HG02759 (cell line): ENCODE data around the gene KRTAP10-5.
"Not testable (repeated sequence)": the region's sequence is repeated elsewhere in the genome, so short reads cannot be mapped to it uniquely, and the experiment has no call there.

ENCODE experiments used
- ATAC-seq: cut with Tn5 transposase; IDR thresholded peaks from one replicate; pipeline ENCODE4 v1.9.1; 2021; ENCODE audit warnings: mild to moderate bottlenecking, moderate library complexity; ENCODE audit not compliant: unreplicated experiment

The KRTAP10-5 gene

DNA sequence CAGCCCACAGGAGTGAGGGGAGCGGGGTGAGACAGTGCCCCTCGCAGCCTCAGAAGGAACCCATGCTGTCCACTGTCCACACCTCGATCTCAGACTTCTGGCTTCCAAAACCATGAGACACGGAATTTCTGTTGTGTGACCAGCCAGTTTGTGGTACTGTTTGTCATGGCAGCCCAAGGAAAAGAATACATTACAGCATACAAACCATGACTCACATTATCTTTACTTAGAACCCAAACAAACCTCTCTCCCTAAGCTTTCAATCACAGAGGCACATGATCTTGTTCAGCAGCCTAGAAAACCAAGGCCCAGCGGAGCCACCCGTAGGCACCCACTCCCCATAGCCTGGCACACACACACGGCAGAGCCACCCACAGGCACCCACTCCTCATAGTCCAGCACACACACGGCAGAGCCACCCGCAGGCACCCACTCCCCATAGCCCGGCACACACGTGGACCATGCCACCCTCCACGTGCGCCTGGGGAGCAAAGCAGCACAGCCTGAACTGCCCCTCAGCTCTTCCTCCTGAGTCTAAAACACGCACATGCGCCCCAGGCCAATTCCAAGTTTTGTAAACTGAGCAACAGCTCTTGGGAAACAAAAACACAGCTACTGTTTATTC, 7.3 kb downstream of the KRTAP10-5 start:
- ATAC-seq = no peak

DNA sequence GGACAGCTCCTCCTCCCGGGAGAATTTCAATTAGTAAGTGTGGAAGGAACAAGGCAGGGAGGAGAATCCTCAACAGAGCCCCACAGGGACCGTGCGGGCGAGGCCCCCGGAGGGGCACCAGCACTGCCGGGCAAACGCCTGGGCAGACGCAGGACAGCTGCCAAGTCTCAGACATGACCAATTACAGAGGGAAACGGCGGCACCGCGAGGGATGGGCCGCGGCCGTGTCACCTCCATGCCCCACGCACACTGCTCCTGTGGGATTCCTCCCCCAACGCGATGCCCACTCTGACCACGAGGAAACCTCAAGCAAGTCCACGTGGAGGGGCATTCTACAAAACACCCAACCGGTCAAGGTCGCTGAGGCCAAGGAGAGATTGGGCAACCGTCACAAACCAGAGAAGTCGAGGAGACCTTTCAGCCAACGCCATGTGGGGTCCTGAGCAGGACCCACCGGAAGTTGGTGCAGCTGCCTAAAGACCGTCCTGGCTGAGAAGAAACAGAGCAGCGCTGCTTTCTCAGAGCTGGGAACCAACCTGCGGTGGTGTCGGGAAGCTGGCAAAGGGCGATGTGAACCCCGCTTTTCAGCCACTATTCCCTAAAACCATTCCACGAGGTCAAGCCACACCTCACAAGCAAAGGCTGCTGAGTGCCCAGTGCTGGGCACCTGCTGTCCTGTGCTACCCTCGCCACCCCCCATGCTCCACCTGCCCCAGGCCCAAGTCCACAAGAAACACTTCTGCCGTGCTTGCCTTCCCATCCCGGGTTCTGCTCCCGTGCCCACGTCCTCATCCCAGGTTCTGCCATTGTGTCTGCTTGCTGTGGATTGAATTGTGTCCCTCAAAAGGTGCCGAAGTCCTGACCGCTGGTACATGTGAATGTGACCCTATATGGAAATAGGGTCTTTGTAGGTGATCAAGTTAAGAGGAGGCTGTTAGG, 8.3 kb downstream of the KRTAP10-5 start:
- ATAC-seq = no peak

DNA sequence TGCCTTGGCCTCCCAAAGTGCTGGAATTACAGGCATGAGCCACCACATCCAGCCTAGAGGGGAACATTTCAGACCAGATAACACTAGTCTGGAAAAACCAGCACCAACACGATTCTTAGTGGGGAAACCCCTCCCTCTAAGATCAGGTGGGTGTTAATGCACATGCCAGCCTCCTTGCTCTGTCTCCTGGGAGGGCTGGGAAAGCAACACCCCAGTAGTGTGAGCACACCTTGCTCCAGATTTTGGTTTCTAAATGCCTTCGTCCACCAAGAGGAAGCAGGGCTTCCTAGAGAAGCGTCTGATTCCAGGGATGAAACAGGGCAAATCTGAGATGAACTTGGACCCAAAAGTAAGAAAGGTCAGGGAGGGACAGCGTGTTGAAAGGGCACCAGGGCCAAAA, 9.1 kb downstream of the KRTAP10-5 start:
- no peak for ATAC-seq

DNA sequence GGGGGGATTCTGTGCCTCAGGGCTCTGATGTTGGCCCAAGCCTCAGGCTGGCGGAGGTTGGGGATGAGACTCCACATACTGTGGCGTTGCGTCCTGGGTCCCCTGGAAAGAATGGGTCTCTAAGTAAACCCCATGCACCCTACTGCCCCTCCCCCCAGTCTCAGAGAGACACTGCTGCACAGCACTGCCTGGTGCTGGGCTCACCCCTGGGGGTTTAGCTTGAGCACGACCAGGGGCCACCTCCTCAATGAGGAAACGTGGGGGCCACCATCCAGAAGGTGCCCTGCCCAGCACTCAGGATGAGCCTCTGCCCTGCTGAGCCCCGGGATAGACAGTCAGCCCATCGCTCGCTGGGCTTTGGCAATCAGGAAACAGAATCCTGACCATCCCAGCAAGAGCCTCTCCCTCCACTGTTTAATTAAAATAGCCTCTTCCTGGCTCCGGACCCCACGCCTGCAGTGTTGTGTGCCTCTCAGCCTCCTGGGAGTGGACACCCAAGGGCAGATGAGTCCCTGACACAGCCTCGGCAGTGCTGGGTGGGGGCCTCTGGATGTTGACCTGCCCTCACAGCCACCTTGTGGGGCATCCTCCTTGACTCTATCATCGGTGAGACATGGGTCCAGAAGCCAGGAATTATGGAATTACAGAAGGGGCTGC, 10.4 kb downstream of the KRTAP10-5 start:
- no peak for ATAC-seq

DNA sequence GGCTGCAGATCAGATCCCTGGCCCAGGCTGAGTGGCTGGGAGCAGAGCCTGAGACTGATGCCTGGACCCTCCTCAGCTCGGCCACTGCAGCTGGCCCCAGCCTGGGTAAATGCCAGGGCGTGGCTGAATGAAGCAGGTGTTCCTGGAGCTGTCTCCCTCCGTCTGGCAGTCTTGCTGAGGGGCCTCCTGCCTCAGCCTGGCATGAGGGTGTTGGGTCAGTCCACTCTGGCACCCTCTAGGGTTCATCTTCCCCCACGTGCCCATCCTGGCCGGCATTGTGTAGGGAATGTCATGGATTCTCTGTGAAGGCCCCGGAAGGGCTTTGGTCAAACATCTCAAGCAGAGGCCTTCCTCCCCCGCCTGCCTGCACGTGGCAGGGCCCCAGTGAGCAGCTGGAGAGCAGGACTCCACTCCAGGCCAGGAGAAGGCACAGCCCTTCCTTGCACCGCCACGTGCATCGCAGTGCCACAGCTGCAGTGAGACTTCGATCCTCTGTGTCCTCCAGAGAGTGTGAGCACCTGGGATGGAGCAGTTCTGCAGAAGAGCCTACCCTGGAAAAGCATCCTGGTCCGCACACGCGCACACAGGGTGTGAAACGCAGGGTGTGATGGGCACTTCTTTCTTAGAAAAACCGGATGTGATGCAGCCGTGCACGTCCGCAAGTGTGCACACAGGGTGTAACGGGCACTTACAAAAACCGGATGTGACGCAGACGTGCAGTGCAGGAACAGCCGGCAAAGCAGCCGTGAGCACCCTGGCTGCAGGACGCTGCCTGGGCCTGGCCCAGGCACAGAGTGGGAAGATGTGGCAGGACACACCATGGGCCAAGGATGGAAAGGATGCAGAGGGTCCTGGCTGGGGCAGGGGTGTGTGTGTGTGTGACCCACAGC, 11.5 kb downstream of the KRTAP10-5 start:
- no peak for ATAC-seq

DNA sequence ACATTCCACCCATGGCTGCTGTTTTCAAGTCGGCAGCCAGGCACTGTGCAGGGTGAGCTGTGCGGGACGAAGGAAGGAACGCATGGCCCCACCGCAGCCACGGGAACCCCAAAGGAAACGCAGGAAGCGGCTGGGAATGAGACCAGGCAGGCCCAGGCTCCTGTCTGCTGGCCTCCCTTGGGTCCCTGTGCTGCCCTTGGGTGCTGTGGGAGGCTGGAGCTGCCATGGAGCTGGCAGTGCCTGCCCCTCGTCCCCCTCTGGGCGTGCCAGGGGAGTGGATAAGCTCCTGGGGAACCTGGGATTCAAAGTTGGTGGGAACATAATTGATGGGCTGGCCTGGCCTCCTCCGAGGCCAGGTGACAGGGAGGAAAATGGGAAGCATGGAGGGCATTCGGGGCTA, 12.1 kb downstream of the KRTAP10-5 start:
- ATAC-seq = no peak

DNA sequence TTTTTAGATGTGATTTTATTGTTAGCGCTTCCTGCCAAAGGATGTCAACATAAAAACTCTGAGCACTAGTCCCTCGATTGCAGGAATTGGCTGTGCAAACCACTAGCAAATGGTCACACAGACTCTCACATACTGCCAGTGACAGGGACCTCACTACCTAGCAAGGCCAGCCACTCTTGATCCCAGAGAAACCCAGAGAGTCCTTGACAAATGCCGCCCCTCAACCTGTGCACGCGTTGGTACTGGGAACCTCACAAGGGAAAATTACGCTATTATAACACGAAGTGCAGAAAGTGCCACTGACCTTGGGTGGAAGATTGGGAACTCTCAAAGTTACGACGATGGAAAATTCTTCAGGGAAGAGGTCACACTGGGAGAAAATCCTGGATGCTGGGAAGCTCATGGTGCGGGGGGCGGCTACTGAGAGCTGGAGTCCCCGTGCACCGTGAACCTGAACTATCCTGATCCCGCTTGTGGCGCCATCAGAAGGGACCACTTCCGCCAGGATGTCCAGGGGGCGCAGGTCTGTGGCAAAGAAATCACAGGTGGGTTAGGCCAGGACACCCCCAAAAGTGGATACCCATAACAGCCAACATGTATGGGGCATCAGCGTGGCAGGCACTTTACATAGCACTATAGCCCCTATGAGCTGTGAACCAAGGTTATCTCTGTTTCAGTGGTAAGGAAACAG, 12.8 kb downstream of the KRTAP10-5 start:
- no peak for ATAC-seq

DNA sequence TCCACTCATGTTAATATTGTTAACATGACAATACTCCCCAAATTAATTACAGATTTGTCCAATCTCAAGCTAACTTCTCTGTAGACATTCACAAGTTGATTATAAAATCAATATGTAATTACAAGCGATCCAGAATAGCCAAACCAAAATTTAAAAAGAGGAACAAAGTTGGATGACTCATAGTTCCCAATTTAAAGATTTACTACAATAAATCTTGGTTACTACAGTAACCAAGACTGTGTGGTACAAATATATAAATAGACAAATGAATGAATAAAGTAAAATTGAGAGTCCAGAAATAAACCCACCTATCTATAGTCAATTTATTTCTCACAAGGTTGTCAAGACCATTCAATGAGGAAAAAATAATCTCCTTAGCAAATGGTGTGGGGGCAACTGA, 14.0 kb downstream of the KRTAP10-5 start:
- no peak for ATAC-seq

DNA sequence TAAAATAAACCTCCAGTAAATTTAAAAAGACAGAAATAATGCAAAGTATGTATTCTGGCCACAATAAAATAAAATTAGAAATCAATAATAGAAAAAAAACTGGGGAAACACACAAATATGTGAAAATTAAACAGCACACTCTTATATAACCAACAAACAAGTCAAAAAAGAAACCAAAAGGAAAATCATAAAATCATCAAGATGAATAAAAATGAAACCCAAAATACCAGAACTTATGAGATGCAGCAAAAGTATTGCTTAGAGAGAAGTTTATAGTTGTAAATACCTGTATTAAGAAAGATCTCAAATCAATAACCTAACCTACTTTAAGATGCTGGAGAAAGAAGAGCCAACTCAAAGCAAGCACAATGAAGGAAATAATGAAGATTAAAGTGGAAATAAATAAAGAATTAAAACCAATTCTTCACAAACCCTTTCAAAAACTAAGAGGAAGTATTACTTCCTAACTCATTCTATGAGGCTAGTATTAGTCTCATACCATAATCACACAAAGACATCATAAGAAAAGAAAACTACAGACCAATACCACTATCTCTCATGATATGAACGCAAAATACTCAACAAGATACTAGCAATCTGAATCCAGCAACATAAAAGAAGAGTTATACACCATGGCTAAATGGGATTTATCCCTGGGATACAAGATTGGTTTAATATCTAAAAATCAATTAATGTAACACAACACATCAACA, 15.4 kb downstream of the KRTAP10-5 start:
- no peak for ATAC-seq

DNA sequence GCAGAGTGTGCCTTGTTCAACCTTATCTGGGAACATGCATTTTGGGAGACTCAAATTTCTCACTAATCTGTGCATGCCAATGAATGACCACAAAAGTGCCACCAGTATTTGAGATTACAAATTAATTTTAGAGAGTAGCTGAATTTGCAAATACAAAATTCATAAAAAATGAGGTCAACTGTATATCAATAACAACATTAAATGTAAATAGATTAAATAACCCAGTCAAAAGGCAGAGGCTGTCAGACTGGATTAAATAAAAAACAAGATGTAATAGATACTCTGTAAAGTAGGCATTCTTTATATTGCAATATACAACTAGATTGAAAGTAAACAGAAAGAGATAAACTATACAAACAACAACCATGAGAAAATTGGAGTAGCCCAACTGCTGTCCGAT, 16.3 kb downstream of the KRTAP10-5 start:
- ATAC-seq = no peak

DNA sequence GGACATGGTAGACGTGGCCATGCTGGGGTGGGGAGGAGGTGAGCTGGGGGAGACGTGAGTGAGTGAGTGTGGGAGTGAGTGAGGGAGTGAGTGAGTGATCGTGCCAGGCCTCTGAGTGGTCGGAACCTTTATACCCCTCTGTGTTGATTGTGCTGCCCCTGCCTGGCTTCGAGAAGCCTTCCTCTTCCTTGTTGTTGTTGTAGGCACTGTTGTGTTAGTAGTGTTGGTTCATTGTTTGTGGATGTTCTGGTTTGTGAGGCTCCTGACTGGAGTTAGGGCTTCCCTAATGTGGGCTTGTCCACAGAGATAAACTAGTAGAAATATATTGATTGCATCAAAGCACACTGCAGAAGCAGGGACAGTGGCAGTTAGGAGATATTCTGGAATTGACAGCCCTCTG, 21.7 kb downstream of the KRTAP10-5 start, which contains the start of gene KRTAP10-3:
KRTAP10-3 (minus strand) TSS at position 101 of the 400 bp plus-strand sequence; CDS start at position 21, 80 bp downstream.
- no peak for ATAC-seq

DNA sequence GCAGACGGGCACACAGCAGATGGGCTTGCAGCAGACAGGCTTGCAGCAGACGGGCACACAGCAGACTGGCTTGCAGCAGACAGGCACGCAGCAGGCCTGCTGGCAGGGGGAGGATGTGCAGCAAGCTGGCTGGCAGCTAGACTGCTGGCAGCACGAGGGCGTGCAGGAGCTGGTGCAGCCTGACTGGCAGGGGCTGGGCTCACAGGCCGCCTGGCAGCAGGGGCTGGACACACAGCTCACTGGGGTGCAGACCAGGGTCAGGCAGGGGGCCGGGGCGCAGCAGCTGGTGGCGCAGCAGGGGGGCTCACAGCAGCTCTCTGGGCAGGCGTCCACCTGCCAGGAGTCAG, 22.1 kb downstream of the KRTAP10-5 start:
- ATAC-seq = not testable (repeated sequence)

DNA sequence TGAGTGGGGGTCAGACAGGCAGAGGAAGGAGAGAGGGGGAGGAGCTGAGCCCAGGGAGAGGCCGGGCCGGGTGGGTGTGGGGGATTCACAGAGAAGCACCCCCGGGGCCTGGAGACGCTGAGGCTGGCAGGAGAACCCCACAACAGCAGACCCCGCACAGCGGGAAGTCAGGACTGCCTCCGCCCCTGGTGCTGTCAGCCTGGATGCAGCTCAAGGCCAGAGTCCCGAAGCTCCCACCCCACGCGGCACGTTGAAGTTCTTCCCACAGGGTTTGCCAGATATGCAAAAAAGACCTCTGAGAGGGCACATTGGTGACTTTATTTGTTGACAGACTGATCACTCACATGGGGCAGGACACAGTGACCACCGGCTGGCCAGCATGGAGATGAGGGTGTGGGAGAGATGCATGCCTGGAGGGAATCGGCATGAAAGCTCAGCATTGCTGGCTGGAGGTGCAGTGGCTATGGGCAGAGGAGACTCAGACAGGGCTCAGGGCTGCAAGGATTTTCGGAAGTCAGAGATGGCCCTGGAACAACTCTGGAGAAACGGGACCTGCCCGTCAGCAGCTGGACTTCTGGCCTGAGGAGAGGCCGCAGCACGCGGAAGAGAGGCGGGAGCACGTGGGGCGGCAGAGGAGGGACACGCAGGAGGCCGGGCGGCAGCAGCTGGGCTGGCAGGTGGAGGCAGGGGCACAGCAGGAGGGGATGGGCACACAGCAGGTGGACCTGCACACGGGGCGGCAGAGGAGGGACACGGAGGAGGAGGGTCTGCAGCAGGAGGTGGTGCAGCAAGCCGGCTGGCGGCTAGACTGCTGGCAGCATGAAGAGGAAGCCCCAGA, 22.7 kb downstream of the KRTAP10-5 start:
- no peak for ATAC-seq

DNA sequence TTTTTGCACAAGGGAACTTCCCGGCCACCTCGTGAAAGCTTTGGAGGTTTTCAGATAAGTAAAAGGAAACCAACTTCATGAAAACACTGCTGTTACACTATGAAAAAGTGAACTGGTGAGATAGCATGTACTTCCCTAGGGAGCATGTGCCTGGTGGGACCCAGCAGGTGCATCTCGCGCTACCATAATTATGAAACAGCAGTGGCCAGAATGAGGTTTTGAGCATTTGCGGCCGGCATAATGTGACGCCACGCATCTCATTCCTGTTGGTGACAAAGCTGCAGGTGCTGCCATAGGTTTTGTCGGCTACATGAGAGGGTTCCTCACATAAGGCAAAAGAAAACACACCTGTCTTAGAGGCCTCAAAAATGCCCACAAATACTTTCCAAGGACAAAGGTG, 23.5 kb downstream of the KRTAP10-5 start:
- no peak for ATAC-seq

DNA sequence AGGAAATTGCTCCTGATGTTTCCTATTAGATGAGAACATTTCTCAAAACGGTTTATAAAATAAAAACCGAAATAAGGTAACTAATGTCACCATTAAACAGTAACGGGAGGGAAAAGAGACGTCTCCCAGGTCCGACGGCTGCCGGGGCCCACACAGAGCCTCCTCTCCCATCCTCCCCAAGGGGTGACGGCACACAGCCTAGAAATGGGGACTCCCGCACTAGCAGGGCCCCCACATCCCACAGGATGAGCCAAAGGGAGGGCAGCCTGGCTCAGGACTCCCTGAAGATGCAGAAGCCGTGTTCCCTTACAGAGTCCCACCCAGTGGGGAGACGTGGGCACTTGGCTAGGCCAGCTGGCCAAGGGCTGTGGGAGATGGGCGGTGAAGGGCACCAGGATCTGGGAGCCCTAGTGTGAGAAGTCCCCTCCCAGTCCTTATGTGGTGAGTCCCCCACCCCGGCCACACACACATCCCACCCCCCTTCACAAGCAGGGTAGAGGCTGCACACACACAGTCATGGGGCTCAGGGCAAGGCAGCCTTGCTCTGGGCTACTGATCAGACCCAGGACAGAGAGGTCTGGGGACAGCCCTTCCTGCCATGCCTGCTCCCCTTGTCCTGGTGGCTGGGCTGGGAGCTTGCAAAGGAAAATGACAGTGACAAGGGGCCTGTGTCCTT, 25.1 kb downstream of the KRTAP10-5 start:
- ATAC-seq = no peak

DNA sequence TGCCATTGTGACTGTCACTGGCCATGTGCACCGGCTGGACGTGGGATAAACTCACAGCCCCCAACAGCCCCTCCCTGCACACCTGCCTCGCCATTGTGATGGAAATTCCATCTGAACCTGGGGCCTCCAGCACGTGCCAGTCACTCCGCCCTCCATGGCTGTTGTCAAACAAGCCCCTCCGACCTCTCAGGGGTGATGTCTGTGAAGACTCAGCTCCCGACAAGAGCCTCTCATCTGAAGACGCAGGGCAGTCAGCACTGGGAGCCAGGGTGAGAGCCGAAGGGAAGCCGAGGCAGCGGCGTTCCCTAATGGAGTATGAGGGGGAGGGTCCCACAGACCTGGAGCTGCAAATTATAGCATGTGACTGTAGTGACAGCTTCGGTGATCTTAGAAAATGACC, 27.7 kb downstream of the KRTAP10-5 start:
- no peak for ATAC-seq

DNA sequence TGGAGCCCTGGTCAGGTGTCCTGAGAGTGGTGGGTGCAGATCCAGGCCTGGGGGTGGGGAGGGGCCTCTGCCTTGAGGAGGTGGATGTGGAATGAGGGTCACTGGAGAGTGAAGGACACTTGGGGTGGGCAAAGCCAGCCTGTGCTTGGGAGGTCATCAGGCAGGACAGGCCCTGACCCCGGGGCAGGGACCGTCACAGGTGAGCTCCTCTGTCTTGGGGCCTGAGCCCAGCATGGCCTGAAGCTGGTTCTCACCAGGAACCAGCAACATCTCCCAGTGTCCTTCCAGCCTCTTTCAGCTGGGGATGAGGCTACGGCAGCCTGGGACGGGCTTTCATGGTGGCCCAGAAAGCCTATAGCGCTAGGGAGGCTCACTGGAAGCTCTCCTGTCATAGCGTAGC, 28.3 kb downstream of the KRTAP10-5 start:
- no peak for ATAC-seq

DNA sequence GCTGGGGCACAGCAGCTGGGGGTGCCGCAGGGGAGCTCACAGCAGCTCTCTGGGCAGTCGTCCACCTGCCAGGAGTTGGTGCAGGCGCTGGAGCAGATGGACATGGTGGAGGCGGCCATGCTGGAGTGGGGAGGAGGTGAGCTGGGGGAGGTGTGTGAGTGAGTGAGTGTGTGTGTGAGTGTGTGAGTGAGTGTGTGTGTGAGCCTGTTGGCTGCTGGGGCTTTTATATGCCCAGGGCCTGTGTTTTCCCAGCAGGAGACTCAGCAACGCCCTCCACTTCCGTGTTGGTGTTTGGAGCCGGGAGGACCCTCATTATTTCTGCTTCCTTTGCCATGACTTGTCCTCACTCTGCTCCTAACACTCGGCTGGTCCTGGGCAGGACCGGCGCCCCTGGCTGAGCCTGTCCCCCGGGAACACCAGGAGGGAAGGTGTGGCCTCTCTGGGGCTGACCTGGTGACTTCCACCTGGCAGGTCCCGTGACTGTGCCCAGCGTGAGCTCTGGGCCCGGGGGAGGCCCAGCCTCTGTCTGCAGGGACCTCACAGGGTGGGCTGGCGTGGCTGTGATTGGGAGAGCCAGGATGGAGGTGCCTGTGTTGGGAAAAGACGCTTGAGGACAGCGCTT, 29.0 kb downstream of the KRTAP10-5 start, which contains the start of gene KRTAP10-2:
KRTAP10-2 (minus strand) TSS at position 166 of the 622 bp plus-strand sequence; CDS start at position 119, 47 bp downstream.
- ATAC-seq = no peak
